ENCODE measurements around the gene NXPH1. TPM values are rescaled to one million over a fixed set of nuclear protein-coding genes. Genes with fewer than 3 reads are reported as not detected.

NXPH1 gene
- polyA plus RNA-seq, 2 donors, result 0.02 TPM; not detected in 1

- Histone ChIP-seq H3K4me3 (ENCODE audit: low read depth in 1 of 2, low read length in 2 of 2) (no peak overlapping the region), H3K27ac (ENCODE audit: low read depth in 2 of 2, low read length in 1 of 2) (no peak overlapping the region), H3K4me1 (ENCODE audit: control insufficient read depth in 2 of 2, insufficient read depth in 2 of 2, low read length in 1 of 2) (no peaks in the 10 kb centered on the region), H3K36me3 (ENCODE audit: control insufficient read depth in 2 of 2, insufficient read depth in 2 of 2, low read length in 1 of 2) (no peaks in the 10 kb centered on the region), H3K9me3 (ENCODE audit: control insufficient read depth in 2 of 2, insufficient read depth in 1 of 2, low read depth in 1 of 2, low read length in 1 of 2) (no peaks in the 10 kb centered on the region), H3K27me3 (ENCODE audit: control insufficient read depth in 1 of 2, insufficient read depth in 2 of 2, low read length in 2 of 2) (no peaks in the 10 kb centered on the region)
- WGBS, 2 donors, result 79 to 86% methylated on average over 8 of the region's 8 CpGs
Measured at GRCh38 chr7:8491544-8492489, 58.4 kb downstream of the NXPH1 start.

GRCh38 chr7:8499128-8499527 is 65.7 kb downstream of the NXPH1 start:
- no peak overlapping the region for H3K27ac ChIP-seq (ENCODE audit: low read depth in 2 of 2, low read length in 1 of 2)
- no peaks in the 10 kb centered on the region for H3K4me1 ChIP-seq (ENCODE audit: control insufficient read depth in 2 of 2, insufficient read depth in 2 of 2, low read length in 1 of 2)
- H3K9me3 ChIP-seq (ENCODE audit: control insufficient read depth in 2 of 2, insufficient read depth in 1 of 2, low read depth in 1 of 2, low read length in 1 of 2), result no peaks in the 10 kb centered on the region
- no peaks in the 10 kb centered on the region for H3K36me3 ChIP-seq (ENCODE audit: control insufficient read depth in 2 of 2, insufficient read depth in 2 of 2, low read length in 1 of 2)
- no peak overlapping the region for H3K4me3 ChIP-seq (ENCODE audit: low read depth in 1 of 2, low read length in 2 of 2)
- H3K27me3 ChIP-seq (ENCODE audit: control insufficient read depth in 1 of 2, insufficient read depth in 2 of 2, low read length in 2 of 2), result no peaks in the 10 kb centered on the region

DNA sequence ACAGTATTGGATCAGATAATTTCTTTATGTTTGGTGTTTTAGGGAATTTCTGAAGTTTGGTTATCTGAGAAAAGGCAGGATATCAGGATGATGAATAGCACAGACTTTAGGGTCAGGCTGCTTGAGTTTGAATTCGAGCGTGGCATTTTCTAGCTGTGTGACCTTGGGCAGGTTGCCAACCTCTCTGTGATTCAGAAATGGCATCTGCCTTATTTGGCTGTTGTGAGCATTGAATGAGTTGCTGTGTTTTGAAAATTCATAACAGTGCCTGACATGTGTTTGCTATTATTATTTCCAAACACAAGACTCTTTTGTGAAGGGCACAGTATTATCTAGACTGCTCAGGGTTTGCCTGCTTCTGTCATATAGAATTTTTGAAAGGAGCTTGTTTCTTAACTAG is 66.9 kb downstream of the NXPH1 start:
- Histone ChIP-seq H3K4me1 (ENCODE audit: control insufficient read depth in 2 of 2, insufficient read depth in 2 of 2, low read length in 1 of 2) (no peaks in the 10 kb centered on the region), H3K36me3 (ENCODE audit: control insufficient read depth in 2 of 2, insufficient read depth in 2 of 2, low read length in 1 of 2) (no peaks in the 10 kb centered on the region), H3K27me3 (ENCODE audit: control insufficient read depth in 1 of 2, insufficient read depth in 2 of 2, low read length in 2 of 2) (no peaks in the 10 kb centered on the region), H3K9me3 (ENCODE audit: control insufficient read depth in 2 of 2, insufficient read depth in 1 of 2, low read depth in 1 of 2, low read length in 1 of 2) (no peaks in the 10 kb centered on the region), H3K4me3 (ENCODE audit: low read depth in 1 of 2, low read length in 2 of 2) (no peak overlapping the region), H3K27ac (ENCODE audit: low read depth in 2 of 2, low read length in 1 of 2) (no peak overlapping the region)
- 46 to 50% methylated on average over 2 of the region's 2 CpGs for WGBS, 2 donors

DNA sequence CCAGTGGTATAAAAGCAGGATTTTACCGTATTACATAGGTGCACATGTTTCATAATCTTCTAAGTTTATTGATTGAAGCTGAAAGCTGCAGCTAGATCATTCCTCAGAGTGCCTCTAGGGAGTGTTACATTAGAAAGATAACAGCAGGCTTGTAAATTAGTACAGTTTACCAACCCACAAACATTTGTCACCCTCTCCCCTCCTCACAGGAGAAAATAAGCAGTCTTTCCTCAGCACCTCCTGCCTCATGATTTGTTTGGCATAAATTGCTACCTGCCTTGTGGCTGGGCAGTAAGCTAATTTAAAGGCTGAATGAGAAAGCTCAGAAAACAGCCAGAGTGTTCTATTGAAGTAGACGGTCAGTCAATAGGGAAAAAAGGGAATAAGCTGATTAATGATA is 74.2 kb downstream of the NXPH1 start:
- H3K4me3 ChIP-seq (ENCODE audit: low read depth in 1 of 2, low read length in 2 of 2), result no peak overlapping the region
- no peaks in the 10 kb centered on the region for H3K27me3 ChIP-seq (ENCODE audit: control insufficient read depth in 1 of 2, insufficient read depth in 2 of 2, low read length in 2 of 2)
- WGBS, 2 donors, result 50 to 66% methylated on average over 2 of the region's 2 CpGs
- peaks cover 0 to 3% of the 10 kb centered on the region in 2 donors for H3K9me3 ChIP-seq (ENCODE audit: control insufficient read depth in 2 of 2, insufficient read depth in 1 of 2, low read depth in 1 of 2, low read length in 1 of 2)
- no peaks in the 10 kb centered on the region for H3K4me1 ChIP-seq (ENCODE audit: control insufficient read depth in 2 of 2, insufficient read depth in 2 of 2, low read length in 1 of 2)
- no peak overlapping the region for H3K27ac ChIP-seq (ENCODE audit: low read depth in 2 of 2, low read length in 1 of 2)
- no peaks in the 10 kb centered on the region for H3K36me3 ChIP-seq (ENCODE audit: control insufficient read depth in 2 of 2, insufficient read depth in 2 of 2, low read length in 1 of 2)

DNA sequence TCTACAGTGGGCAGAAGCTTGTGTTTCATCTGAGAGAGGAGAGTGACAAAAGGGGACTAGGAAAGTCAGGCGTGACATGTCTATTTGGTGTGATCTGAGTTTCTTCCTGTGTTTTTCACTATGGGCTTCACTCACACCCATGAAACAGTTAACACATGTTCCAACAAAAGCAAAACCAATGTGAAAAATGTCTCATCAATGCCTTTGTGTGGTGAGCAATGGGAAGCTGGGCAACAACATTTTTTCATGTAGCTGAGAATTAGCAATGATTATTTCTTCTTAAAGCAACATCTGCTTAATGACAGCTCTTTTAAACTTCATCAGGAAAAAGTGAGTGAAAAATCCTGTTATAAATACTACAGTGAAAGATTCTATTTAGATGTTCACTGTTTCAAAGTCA is 76.2 kb downstream of the NXPH1 start:
- WGBS, 2 donors, result 70 to 80% methylated on average over 1 of the region's 1 CpG
- Histone ChIP-seq H3K36me3 (ENCODE audit: control insufficient read depth in 2 of 2, insufficient read depth in 2 of 2, low read length in 1 of 2) (no peaks in the 10 kb centered on the region), H3K27ac (ENCODE audit: low read depth in 2 of 2, low read length in 1 of 2) (no peak overlapping the region)

GRCh38 chr7:8511855-8512254 is 78.4 kb downstream of the NXPH1 start:
- WGBS, 2 donors, result 59 to 70% methylated on average over 3 of the region's 3 CpGs
- no peaks in the 10 kb centered on the region for H3K9me3 ChIP-seq (ENCODE audit: control insufficient read depth in 2 of 2, insufficient read depth in 1 of 2, low read depth in 1 of 2, low read length in 1 of 2)
- H3K4me1 ChIP-seq (ENCODE audit: control insufficient read depth in 2 of 2, insufficient read depth in 2 of 2, low read length in 1 of 2), result no peaks in the 10 kb centered on the region
- H3K36me3 ChIP-seq (ENCODE audit: control insufficient read depth in 2 of 2, insufficient read depth in 2 of 2, low read length in 1 of 2), result no peaks in the 10 kb centered on the region
- H3K27me3 ChIP-seq (ENCODE audit: control insufficient read depth in 1 of 2, insufficient read depth in 2 of 2, low read length in 2 of 2), result no peaks in the 10 kb centered on the region
- no peak overlapping the region for H3K27ac ChIP-seq (ENCODE audit: low read depth in 2 of 2, low read length in 1 of 2)
- no peak overlapping the region for H3K4me3 ChIP-seq (ENCODE audit: low read depth in 1 of 2, low read length in 2 of 2)

More for the DNA sequence above, 76.2 kb downstream of the NXPH1 start:
- Histone ChIP-seq H3K9me3 (ENCODE audit: control insufficient read depth in 2 of 2, insufficient read depth in 1 of 2, low read depth in 1 of 2, low read length in 1 of 2) (peaks cover 0 to 3% of the 10 kb centered on the region in 2 donors), H3K27me3 (ENCODE audit: control insufficient read depth in 1 of 2, insufficient read depth in 2 of 2, low read length in 2 of 2) (no peaks in the 10 kb centered on the region), H3K4me3 (ENCODE audit: low read depth in 1 of 2, low read length in 2 of 2) (no peak overlapping the region), H3K4me1 (ENCODE audit: control insufficient read depth in 2 of 2, insufficient read depth in 2 of 2, low read length in 1 of 2) (no peaks in the 10 kb centered on the region)

GRCh38 chr7:8514781-8515519 is 81.5 kb downstream of the NXPH1 start:
- Histone ChIP-seq H3K4me1 (ENCODE audit: control insufficient read depth in 2 of 2, insufficient read depth in 2 of 2, low read length in 1 of 2) (no peaks in the 10 kb centered on the region), H3K27me3 (ENCODE audit: control insufficient read depth in 1 of 2, insufficient read depth in 2 of 2, low read length in 2 of 2) (no peaks in the 10 kb centered on the region), H3K27ac (ENCODE audit: low read depth in 2 of 2, low read length in 1 of 2) (no peak overlapping the region), H3K4me3 (ENCODE audit: low read depth in 1 of 2, low read length in 2 of 2) (no peak overlapping the region), H3K9me3 (ENCODE audit: control insufficient read depth in 2 of 2, insufficient read depth in 1 of 2, low read depth in 1 of 2, low read length in 1 of 2) (no peaks in the 10 kb centered on the region), H3K36me3 (ENCODE audit: control insufficient read depth in 2 of 2, insufficient read depth in 2 of 2, low read length in 1 of 2) (no peaks in the 10 kb centered on the region)
- 35 to 54% methylated on average over 3 of the region's 3 CpGs for WGBS, 2 donors

- Histone ChIP-seq H3K4me1 (ENCODE audit: control insufficient read depth in 2 of 2, insufficient read depth in 2 of 2, low read length in 1 of 2) (no peaks in the 10 kb centered on the region), H3K27me3 (ENCODE audit: control insufficient read depth in 1 of 2, insufficient read depth in 2 of 2, low read length in 2 of 2) (no peaks in the 10 kb centered on the region), H3K27ac (ENCODE audit: low read depth in 2 of 2, low read length in 1 of 2) (no peak overlapping the region), H3K9me3 (ENCODE audit: control insufficient read depth in 2 of 2, insufficient read depth in 1 of 2, low read depth in 1 of 2, low read length in 1 of 2) (no peaks in the 10 kb centered on the region), H3K4me3 (ENCODE audit: low read depth in 1 of 2, low read length in 2 of 2) (no peak overlapping the region), H3K36me3 (ENCODE audit: control insufficient read depth in 2 of 2, insufficient read depth in 2 of 2, low read length in 1 of 2) (no peaks in the 10 kb centered on the region)
- 52 to 57% methylated on average over 5 of the region's 5 CpGs for WGBS, 2 donors
Measured at GRCh38 chr7:8515640-8516185, 82.3 kb downstream of the NXPH1 start.

GRCh38 chr7:8516976-8517375 is 83.6 kb downstream of the NXPH1 start:
- Histone ChIP-seq H3K9me3 (ENCODE audit: control insufficient read depth in 2 of 2, insufficient read depth in 1 of 2, low read depth in 1 of 2, low read length in 1 of 2) (no peaks in the 10 kb centered on the region), H3K36me3 (ENCODE audit: control insufficient read depth in 2 of 2, insufficient read depth in 2 of 2, low read length in 1 of 2) (no peaks in the 10 kb centered on the region), H3K4me3 (ENCODE audit: low read depth in 1 of 2, low read length in 2 of 2) (no peak overlapping the region), H3K4me1 (ENCODE audit: control insufficient read depth in 2 of 2, insufficient read depth in 2 of 2, low read length in 1 of 2) (no peaks in the 10 kb centered on the region), H3K27me3 (ENCODE audit: control insufficient read depth in 1 of 2, insufficient read depth in 2 of 2, low read length in 2 of 2) (no peaks in the 10 kb centered on the region), H3K27ac (ENCODE audit: low read depth in 2 of 2, low read length in 1 of 2) (no peak overlapping the region)
- WGBS, 2 donors, result 91 to 94% methylated on average over 2 of the region's 2 CpGs

All from esophagus (tissue), 2 donors.